HFFc6 (cell line): Measurements from ENCODE around the gene FOXP1. TPM values are rescaled to one million over a fixed set of nuclear protein-coding genes. Genes with fewer than 3 reads are reported as not detected.

Experiments used
- DNase-seq: peaks from one replicate; pipeline ENCODE4 v3.0.0-alpha.2; 2018
- H3K27ac Mint-ChIP-seq: 2 replicates; pipeline ENCODE4 v1.8.0; 2020; ENCODE audit warnings: mild to moderate bottlenecking, mixed read lengths
- H3K27me3 Mint-ChIP-seq: 2 replicates; pipeline ENCODE4 v1.8.0; 2021; ENCODE audit warnings: mild to moderate bottlenecking, moderate library complexity, mixed read lengths; ENCODE audit not compliant: insufficient read depth
- H3K36me3 Mint-ChIP-seq: 2 replicates; pipeline ENCODE4 v1.8.0; 2021; ENCODE audit warnings: low read depth, mixed read lengths
- H3K4me1 Mint-ChIP-seq: 2 replicates; pipeline ENCODE4 v1.8.0; 2020; ENCODE audit warnings: low read depth, mixed read lengths
- H3K4me3 Mint-ChIP-seq: 2 replicates; pipeline ENCODE4 v1.8.0; 2020; ENCODE audit warnings: mild to moderate bottlenecking, moderate library complexity, mixed read lengths
- H3K9me3 Mint-ChIP-seq: 2 replicates; pipeline ENCODE4 v1.8.0; 2020; ENCODE audit warnings: mild to moderate bottlenecking, mixed read lengths
- CTCF ChIP-seq: fragments of 200-600 bp; sonication (generic); IDR thresholded peaks from 2 replicates; pipeline ENCODE4 v1.5.0; 2021; ENCODE audit warnings: antibody characterized with exemption, mild to moderate bottlenecking
- total RNA-seq, 6 experiments: library from RNA; stranded (reverse); fragmentation: NEBNext Ultra II Directional; extraction: Animal tissue kit (Norgen Biotek cat#: 25700); gene quantifications; 2 replicates in 1 of 6; 3 replicates in 5 of 6; pipeline ENCODE4 v1.2.3, GENCODE V29; 2021

Gene FOXP1
- total RNA-seq, 6 experiments from 2014 or later, result 32.2 to 59.3 (median 52.0) TPM

- H3K27ac Mint-ChIP-seq, result no peak overlapping the region
- DNase-seq, result no peak
- H3K9me3 Mint-ChIP-seq, result no peaks in the 10 kb centered on the region
- H3K27me3 Mint-ChIP-seq, result no peaks in the 10 kb centered on the region; the same call in 1 of the 2 replicates
- no peak overlapping the region for H3K4me3 Mint-ChIP-seq
- H3K4me1 Mint-ChIP-seq, result peaks cover 34% of the 10 kb centered on the region
- H3K36me3 Mint-ChIP-seq, result no peaks in the 10 kb centered on the region
- no peak for TF ChIP-seq CTCF
Observed at GRCh38 chr3:71303627-71304200, 279.8 kb downstream of the FOXP1 start.

GRCh38 chr3:71302604-71303003 is 280.9 kb downstream of the FOXP1 start:
- no peaks in the 10 kb centered on the region; the same call in 1 of the 2 replicates for H3K27me3 Mint-ChIP-seq
- H3K27ac Mint-ChIP-seq, result no peak overlapping the region
- no peaks in the 10 kb centered on the region for H3K9me3 Mint-ChIP-seq
- DNase-seq, result no peak
- no peaks in the 10 kb centered on the region for H3K36me3 Mint-ChIP-seq
- no peak for TF ChIP-seq CTCF
- H3K4me1 Mint-ChIP-seq, result peaks cover 23% of the 10 kb centered on the region
- no peak overlapping the region for H3K4me3 Mint-ChIP-seq

- H3K4me3 Mint-ChIP-seq, result no peak overlapping the region
- H3K9me3 Mint-ChIP-seq, result no peaks in the 10 kb centered on the region
- no peaks in the 10 kb centered on the region; the same call in 1 of the 2 replicates for H3K27me3 Mint-ChIP-seq
- peaks cover 22% of the 10 kb centered on the region for H3K4me1 Mint-ChIP-seq
- H3K27ac Mint-ChIP-seq, result no peak overlapping the region
- DNase-seq, result no peak
- TF ChIP-seq CTCF, result no peak
- no peaks in the 10 kb centered on the region for H3K36me3 Mint-ChIP-seq
Observed at GRCh38 chr3:71300951-71301393, 282.6 kb downstream of the FOXP1 start.

- no peaks in the 10 kb centered on the region for H3K36me3 Mint-ChIP-seq
- H3K27me3 Mint-ChIP-seq, result no peaks in the 10 kb centered on the region
- H3K9me3 Mint-ChIP-seq, result no peaks in the 10 kb centered on the region
- no peak for TF ChIP-seq CTCF
- no peak overlapping the region for H3K27ac Mint-ChIP-seq
- peaks cover 15% of the 10 kb centered on the region for H3K4me1 Mint-ChIP-seq
- DNase-seq, result no peak
- no peak overlapping the region for H3K4me3 Mint-ChIP-seq
Observed at GRCh38 chr3:71299160-71299559, 284.4 kb downstream of the FOXP1 start.

- no peak for DNase-seq
- TF ChIP-seq CTCF, result no peak
- no peaks in the 10 kb centered on the region for H3K9me3 Mint-ChIP-seq
- H3K4me1 Mint-ChIP-seq, result peaks cover 21% of the 10 kb centered on the region
- no peaks in the 10 kb centered on the region for H3K36me3 Mint-ChIP-seq
- no peak overlapping the region for H3K27ac Mint-ChIP-seq
- H3K27me3 Mint-ChIP-seq, result no peaks in the 10 kb centered on the region
- no peak overlapping the region for H3K4me3 Mint-ChIP-seq
Observed at GRCh38 chr3:71294919-71295318, 288.6 kb downstream of the FOXP1 start.
